H9 (cell line): Measurements from ENCODE around the gene ECHDC1. TPM values are rescaled to one million over a fixed set of nuclear protein-coding genes. Genes with fewer than 3 reads are reported as not detected.

Experiments used
- DNase-seq: peaks from one replicate; pipeline ENCODE4 v3.0.0-alpha.2; 2017
- H2AFZ ChIP-seq: one replicate; pipeline ENCODE4 v1.6.1; 2013; ENCODE audit warnings: mild to moderate bottlenecking, low read length, control low read depth, moderate library complexity
- H2AK5ac ChIP-seq: 2 replicates; pipeline ENCODE4 v1.6.1; 2013; ENCODE audit warnings: low read length, control low read depth, mixed read lengths; ENCODE audit not compliant: insufficient read length
- H2BK120ac ChIP-seq: one replicate; pipeline ENCODE4 v1.6.1; 2013; ENCODE audit warnings: low read depth, mild to moderate bottlenecking, low read length, control low read depth, inconsistent platforms; ENCODE audit not compliant: poor library complexity, severe bottlenecking
- H2BK12ac ChIP-seq: 2 replicates; pipeline ENCODE4 v1.6.1; 2013; ENCODE audit warnings: low read length, control low read depth, mixed read lengths, low read depth; ENCODE audit not compliant: insufficient read length
- H2BK15ac ChIP-seq: 2 replicates; pipeline ENCODE4 v1.6.1; 2013; ENCODE audit warnings: low read depth, low read length, control low read depth
- H2BK20ac ChIP-seq: one replicate; pipeline ENCODE4 v1.6.1; 2013; ENCODE audit warnings: low read depth, mild to moderate bottlenecking, low read length, control low read depth, inconsistent platforms; ENCODE audit not compliant: poor library complexity, severe bottlenecking
- H2BK5ac ChIP-seq: 2 replicates; pipeline ENCODE4 v1.6.1; 2013; ENCODE audit warnings: low read length, control low read depth, mixed read lengths; ENCODE audit not compliant: insufficient read length
- H3K14ac ChIP-seq: 2 replicates; pipeline ENCODE4 v1.6.1; 2013; ENCODE audit warnings: low read length, control low read depth; ENCODE audit not compliant: insufficient read depth
- H3K18ac ChIP-seq: 2 replicates; pipeline ENCODE4 v1.6.1; 2013; ENCODE audit warnings: low read depth, mild to moderate bottlenecking, mixed read lengths, low read length, control low read depth; ENCODE audit not compliant: insufficient read length
- H3K23ac ChIP-seq: 2 replicates; pipeline ENCODE4 v1.6.1; 2013; ENCODE audit warnings: low read length, control low read depth, mixed read lengths, low read depth; ENCODE audit not compliant: insufficient read length
- H3K23me2 ChIP-seq: 2 replicates; pipeline ENCODE4 v1.6.1; 2013; ENCODE audit warnings: low read depth, mild to moderate bottlenecking, mixed read lengths, low read length, control low read depth; ENCODE audit not compliant: insufficient read length, poor library complexity, severe bottlenecking
- H3K27ac ChIP-seq: 2 replicates; pipeline ENCODE4 v1.5.1; 2013; ENCODE audit warnings: low read length, control low read depth, mixed read lengths, low read depth; ENCODE audit not compliant: insufficient read length
- H3K27me3 ChIP-seq: 2 replicates; pipeline ENCODE4 v1.6.1; 2013; ENCODE audit warnings: low read length, control low read depth, inconsistent platforms; ENCODE audit not compliant: insufficient read depth
- H3K4ac ChIP-seq: 2 replicates; pipeline ENCODE4 v1.6.1; 2013; ENCODE audit warnings: low read depth, mild to moderate bottlenecking, control low read depth, inconsistent platforms, low read length, moderate library complexity
- H3K4me1 ChIP-seq: 2 replicates; pipeline ENCODE4 v1.6.1; 2013; ENCODE audit warnings: low read length, control low read depth, inconsistent platforms; ENCODE audit not compliant: insufficient read depth
- H3K4me2 ChIP-seq: 2 replicates; pipeline ENCODE4 v1.6.1; 2013; ENCODE audit warnings: low read length, control low read depth, mixed read lengths; ENCODE audit not compliant: insufficient read length, insufficient read depth
- H3K56ac ChIP-seq: 2 replicates; pipeline ENCODE4 v1.6.1; 2013; ENCODE audit warnings: low read depth, mild to moderate bottlenecking, mixed read lengths, low read length, control low read depth; ENCODE audit not compliant: insufficient read length
- H3K79me1 ChIP-seq: 2 replicates; pipeline ENCODE4 v1.6.1; 2013; ENCODE audit warnings: low read depth, mild to moderate bottlenecking, moderate library complexity, low read length, control low read depth, inconsistent platforms; ENCODE audit not compliant: insufficient read depth, poor library complexity, severe bottlenecking
- H3K79me2 ChIP-seq: 2 replicates; pipeline ENCODE4 v1.6.1; 2013; ENCODE audit warnings: low read length, control low read depth, inconsistent platforms; ENCODE audit not compliant: insufficient read depth
- H3K9ac ChIP-seq: 2 replicates; pipeline ENCODE4 v1.6.1; 2013; ENCODE audit warnings: low read length, control low read depth, mixed read lengths; ENCODE audit not compliant: insufficient read length; ENCODE audit errors: extremely low read depth
- H3K9me3 ChIP-seq: one replicate; pipeline ENCODE4 v1.6.1; 2013; ENCODE audit warnings: low read depth, low read length, inconsistent platforms; ENCODE audit not compliant: control insufficient read depth
- H3T11ph ChIP-seq: one replicate; pipeline ENCODE4 v1.6.1; 2013; ENCODE audit warnings: mild to moderate bottlenecking, low read length, control low read depth, inconsistent platforms
- H4K20me1 ChIP-seq: one replicate; pipeline ENCODE4 v1.6.1; 2013; ENCODE audit not compliant: control insufficient read depth, insufficient read length, insufficient read depth
- H4K5ac ChIP-seq: 2 replicates; pipeline ENCODE4 v1.6.1; 2013; ENCODE audit warnings: low read depth, mild to moderate bottlenecking, mixed read lengths, low read length, control low read depth; ENCODE audit not compliant: insufficient read length
- H4K8ac ChIP-seq: replicated peaks from 2 replicates; pipeline ENCODE4 v1.6.1; 2013; ENCODE audit warnings: low read length, control low read depth, mixed read lengths, low read depth; ENCODE audit not compliant: insufficient read length
- H4K91ac ChIP-seq: 2 replicates; pipeline ENCODE4 v1.6.1; 2013; ENCODE audit warnings: low read depth, mild to moderate bottlenecking, moderate library complexity, mixed read lengths, low read length, control low read depth; ENCODE audit not compliant: insufficient read length
- H3K27ac Mint-ChIP-seq, 3 experiments: 2 replicates in 2 of 3; 3 replicates in 1 of 3; pipeline ENCODE4 v1.8.0; 2020 to 2021; ENCODE audit warnings: mixed read lengths in 3 of 3, mild to moderate bottlenecking in 1 of 3, moderate library complexity in 1 of 3
- H3K27me3 Mint-ChIP-seq: 2 replicates; pipeline ENCODE4 v1.8.0; 2021; ENCODE audit warnings: low read depth, mild to moderate bottlenecking, moderate library complexity, mixed read lengths
- H3K36me3 Mint-ChIP-seq, 3 experiments: 2 replicates in 2 of 3; 3 replicates in 1 of 3; pipeline ENCODE4 v1.8.0; 2020 to 2021; ENCODE audit warnings: low read depth in 3 of 3, mixed read lengths in 3 of 3; ENCODE audit not compliant: insufficient read depth in 1 of 3
- H3K4me1 Mint-ChIP-seq, 2 experiments: 2 replicates each; pipeline ENCODE4 v1.8.0; 2020; ENCODE audit warnings: mixed read lengths in 2 of 2
- H3K4me3 Mint-ChIP-seq, 2 experiments: 2 replicates in 1 of 2; 3 replicates in 1 of 2; pipeline ENCODE4 v1.8.0; 2020 to 2021; ENCODE audit warnings: mild to moderate bottlenecking in 2 of 2, mixed read lengths in 2 of 2, moderate library complexity in 1 of 2
- H3K9me3 Mint-ChIP-seq, 2 experiments: 2 replicates in 1 of 2; 3 replicates in 1 of 2; pipeline ENCODE4 v1.8.0; 2020; ENCODE audit warnings: mild to moderate bottlenecking in 2 of 2, mixed read lengths in 2 of 2, moderate library complexity in 1 of 2
- CTCF ChIP-seq: fragments of 200-600 bp; sonication (generic); conservative IDR thresholded peaks from 3 replicates; pipeline ENCODE4 v1.8.0; 2021; ENCODE audit warnings: antibody characterized with exemption, mild to moderate bottlenecking
- total RNA-seq: library from RNA; stranded (reverse); gene quantifications from 2 replicates; pipeline ENCODE4 v1.2.1, GENCODE V29; 2021

The ECHDC1 gene
- total RNA-seq, 1 experiment from 2014 or later, result 47.8 TPM

- Histone ChIP-seq H3K9me3 (no peaks in the 10 kb centered on the region), H4K5ac (no peak overlapping the region), H3K79me1 (no peaks in the 10 kb centered on the region), H3K18ac (no peak overlapping the region), H3K56ac (no peak overlapping the region), H4K8ac (no peak overlapping the region), H2BK12ac (no peak overlapping the region), H2BK5ac (no peak overlapping the region), H4K20me1 (no peaks in the 10 kb centered on the region), H3K79me2 (no peaks in the 10 kb centered on the region), H3K4me2 (no peak overlapping the region), H3K27ac (no peak overlapping the region), H2BK15ac (no peak overlapping the region), H3K27me3 (no peaks in the 10 kb centered on the region), H2AK5ac (no peak overlapping the region), H3T11ph (no peak overlapping the region), H2BK120ac (no peak overlapping the region), H3K9ac (no peak overlapping the region), H2AFZ (no peak overlapping the region), H3K4ac (no peak overlapping the region), H4K91ac (no peak overlapping the region), H3K14ac (no peak overlapping the region), H3K23me2 (no peaks in the 10 kb centered on the region), H3K23ac (no peak overlapping the region), H2BK20ac (no peak overlapping the region), H3K4me1 (peaks cover 1% of the 10 kb centered on the region; the same call in 1 of the 2 replicates)
- Mint-ChIP-seq H3K27me3 (no peaks in the 10 kb centered on the region), H3K4me3 (no peak overlapping the region), H3K36me3 (peaks cover 22 to 33% (median 30%) of the 10 kb centered on the region in 3 experiments), H3K27ac (no peak overlapping the region), H3K9me3 (no peaks in the 10 kb centered on the region), H3K4me1 (peaks cover 16 to 19% of the 10 kb centered on the region in 2 experiments)
- no peak for TF ChIP-seq CTCF
- no peak for DNase-seq
Observed at GRCh38 chr6:127288705-127289104, 54.7 kb downstream of the ECHDC1 start.
